Measurements from ENCODE around the gene THAP3.
"Not testable (repeated sequence)": the region's sequence is repeated elsewhere in the genome, so short reads cannot be mapped to it uniquely, and the experiment has no call there.

The THAP3 gene

GRCh38 chr1:6597777-6598131, 26.9 kb upstream of the THAP3 start:
- Mint-ChIP-seq H3K27ac (no peak overlapping the region), H3K9me3 (no peaks in the 10 kb centered on the region), H3K36me3 (ENCODE audit: low read depth) (peaks cover 58% of the 10 kb centered on the region), H3K4me3 (no peak overlapping the region), H3K27me3 (no peaks in the 10 kb centered on the region), H3K4me1 (peaks cover 41% of the 10 kb centered on the region)
- ATAC-seq (no peak), DNase-seq (no peak)

GRCh38 chr1:6599141-6599975, 25.3 kb upstream of the THAP3 start:
- peaks cover 53% of the 10 kb centered on the region for H3K36me3 Mint-ChIP-seq (ENCODE audit: low read depth)

GRCh38 chr1:6599991-6600390, 24.7 kb upstream of the THAP3 start:
- H3K4me1 Mint-ChIP-seq = peaks cover 53% of the 10 kb centered on the region
- peaks cover 52% of the 10 kb centered on the region for H3K36me3 Mint-ChIP-seq (ENCODE audit: low read depth)
- not testable (repeated sequence) for H3K27me3 Mint-ChIP-seq, DNase-seq, H3K9me3 Mint-ChIP-seq, ATAC-seq
- H3K4me3 Mint-ChIP-seq = peak overlapping the region; percentile 98
- H3K27ac Mint-ChIP-seq = peak overlapping the region; percentile 97

More at GRCh38 chr1:6599141-6599975, 25.3 kb upstream of the THAP3 start:
- H3K4me1 Mint-ChIP-seq = peaks cover 51% of the 10 kb centered on the region
- ATAC-seq = no peak
- peak overlapping the region; percentile 98 for H3K4me3 Mint-ChIP-seq
- DNase-seq = peak; percentile 57
- peak overlapping the region; percentile 82 for H3K27ac Mint-ChIP-seq
- no peaks in the 10 kb centered on the region for H3K27me3 Mint-ChIP-seq
- H3K9me3 Mint-ChIP-seq = no peaks in the 10 kb centered on the region

GRCh38 chr1:6600410-6601048, 24.1 kb upstream of the THAP3 start:
- Mint-ChIP-seq H3K4me1 (peaks cover 55% of the 10 kb centered on the region), H3K9me3 (no peaks in the 10 kb centered on the region), H3K27ac (peak overlapping the region; percentile 97), H3K4me3 (peak overlapping the region; percentile 98), H3K36me3 (ENCODE audit: low read depth) (peaks cover 47% of the 10 kb centered on the region), H3K27me3 (no peaks in the 10 kb centered on the region)
- ATAC-seq (peak; percentile 0), DNase-seq (no peak)

GRCh38 chr1:6601049-6601922, 23.4 kb upstream of the THAP3 start:
- peaks cover 54% of the 10 kb centered on the region for H3K4me1 Mint-ChIP-seq

GRCh38 chr1:6601923-6602668, 22.6 kb upstream of the THAP3 start:
- no peaks in the 10 kb centered on the region for H3K9me3 Mint-ChIP-seq
- no peaks in the 10 kb centered on the region for H3K27me3 Mint-ChIP-seq
- peak overlapping the region; percentile 98 for H3K4me3 Mint-ChIP-seq
- DNase-seq (peak; percentile 33), ATAC-seq (peak; percentile 17)
- peaks cover 49% of the 10 kb centered on the region for H3K4me1 Mint-ChIP-seq
- peak overlapping the region; percentile 97 for H3K27ac Mint-ChIP-seq
- peaks cover 38% of the 10 kb centered on the region for H3K36me3 Mint-ChIP-seq (ENCODE audit: low read depth)

More at GRCh38 chr1:6601049-6601922, 23.4 kb upstream of the THAP3 start:
- Mint-ChIP-seq H3K9me3 (no peaks in the 10 kb centered on the region), H3K27me3 (no peaks in the 10 kb centered on the region), H3K27ac (peak overlapping the region; percentile 97), H3K4me3 (peak overlapping the region; percentile 98), H3K36me3 (ENCODE audit: low read depth) (peaks cover 40% of the 10 kb centered on the region)
- ATAC-seq = peak; percentile 81
- DNase-seq = peak; percentile 82

GRCh38 chr1:6602669-6603237, 21.9 kb upstream of the THAP3 start, which contains the start of gene KLHL21:
Gene KLHL21, minus strand, starts transcription at chr1:6602869. Its CDS starts 52 bp downstream, at chr1:6602817.
- ATAC-seq (peak; percentile 54), DNase-seq (peak; percentile 92)
- Mint-ChIP-seq H3K9me3 (no peaks in the 10 kb centered on the region), H3K4me3 (peak within 1 kb of the TSS; percentile 98), H3K4me1 (peaks cover 45% of the 10 kb centered on the region), H3K27ac (peak within 1 kb of the TSS; percentile 97), H3K36me3 (ENCODE audit: low read depth) (peaks cover 31% of the 10 kb centered on the region), H3K27me3 (no peaks in the 10 kb centered on the region)

GRCh38 chr1:6603238-6603914, 21.3 kb upstream of the THAP3 start:
- no peaks in the 10 kb centered on the region for H3K9me3 Mint-ChIP-seq
- H3K27me3 Mint-ChIP-seq = no peaks in the 10 kb centered on the region
- peak; percentile 30 for ATAC-seq
- H3K36me3 Mint-ChIP-seq (ENCODE audit: low read depth) = peaks cover 26% of the 10 kb centered on the region
- peaks cover 42% of the 10 kb centered on the region for H3K4me1 Mint-ChIP-seq
- peak overlapping the region; percentile 97 for H3K27ac Mint-ChIP-seq
- DNase-seq = peak; percentile 68
- peak overlapping the region; percentile 78 for H3K4me3 Mint-ChIP-seq

GRCh38 chr1:6603915-6604558, 20.6 kb upstream of the THAP3 start:
- H3K36me3 Mint-ChIP-seq (ENCODE audit: low read depth) = peaks cover 19% of the 10 kb centered on the region

GRCh38 chr1:6612641-6613360, 11.9 kb upstream of the THAP3 start:
- H3K9me3 Mint-ChIP-seq = no peaks in the 10 kb centered on the region
- peaks cover 17% of the 10 kb centered on the region for H3K4me1 Mint-ChIP-seq
- peak overlapping the region; percentile 72 for H3K27ac Mint-ChIP-seq
- H3K27me3 Mint-ChIP-seq = no peaks in the 10 kb centered on the region
- DNase-seq (peak; percentile 45), ATAC-seq (peak; percentile 22)
- peak overlapping the region; percentile 79 for H3K4me3 Mint-ChIP-seq
- peaks cover 3% of the 10 kb centered on the region for H3K36me3 Mint-ChIP-seq (ENCODE audit: low read depth)

More at GRCh38 chr1:6603915-6604558, 20.6 kb upstream of the THAP3 start:
- Mint-ChIP-seq H3K9me3 (no peaks in the 10 kb centered on the region), H3K27ac (peak overlapping the region; percentile 97), H3K4me1 (peaks cover 36% of the 10 kb centered on the region), H3K27me3 (no peaks in the 10 kb centered on the region), H3K4me3 (peak overlapping the region; percentile 78)
- DNase-seq = peak; percentile 44
- ATAC-seq = no peak

GRCh38 chr1:6613361-6614018, 11.2 kb upstream of the THAP3 start, which contains the start of gene PHF13:
Gene PHF13, plus strand, starts transcription at chr1:6613731. Its CDS starts 336 bp downstream, at chr1:6614067.
- Mint-ChIP-seq H3K27me3 (no peaks in the 10 kb centered on the region), H3K9me3 (no peaks in the 10 kb centered on the region), H3K4me3 (peak within 1 kb of the TSS; percentile 79), H3K36me3 (ENCODE audit: low read depth) (peaks cover 3% of the 10 kb centered on the region), H3K27ac (peak within 1 kb of the TSS; percentile 72), H3K4me1 (peaks cover 17% of the 10 kb centered on the region)
- ATAC-seq = peak; percentile 98
- peak; percentile 100 for DNase-seq

All from activated naive CD8-positive, alpha-beta T cell treated with anti-CD3 and anti-CD28 coated beads, Interleukin-2, amount 50 U/mL, for 24 hours (primary cell).